K562 (cell line): ENCODE data around the gene A4GNT. TPM values are rescaled to one million over a fixed set of nuclear protein-coding genes. Genes with fewer than 3 reads are reported as not detected.

Experiments used
- ATAC-seq: fragments of 200-7000 bp; cut with Tn5 transposase; 3 replicates; pipeline ENCODE4 v1.9.1; 2020; ENCODE audit warnings: moderate library complexity
- BruUV-seq: library from RNA; stranded (reverse); fragments of 400-500 nt; replicated peaks from 2 replicates; lab custom pipeline; 2021; lab: Mats Ljungman, UMichigan
- CTCF ChIA-PET: fragments of 300-600 bp; formaldehyde crosslinking; extraction: SDS; loops from one replicate; lab custom pipeline; 2021; ENCODE audit warnings: low intra/inter-chr PET ratio; lab: Yijun Ruan, JAX
- POLR2A ChIA-PET: fragments of 300-600, 350-650 bp; sonication (Branson Sonifier 250); formaldehyde crosslinking; extraction: SDS; loops from one replicate; lab custom pipeline; 2021; ENCODE audit warnings: antibody characterized with exemption, inconsistent platforms; lab: Yijun Ruan, JAX
- DNase-seq, 4 experiments: peaks; one replicate each; pipeline versions ENCODE4 v3.0.0 to v3.0.0-alpha.2; 2011 to 2018; ENCODE audit warnings: low spot score in 3 of 4, mixed read lengths in 3 of 4; ENCODE audit errors: extremely low read depth in 1 of 4
- FAIRE-seq: peaks from 2 replicates; lab custom pipeline; 2011; peaks lifted over from hg19 to GRCh38; lab: Jason Lieb, UNC
- H2AFZ ChIP-seq: 2 replicates; pipeline ENCODE4 v1.6.0; 2011; ENCODE audit warnings: low read depth, low read length, control low read depth, inconsistent platforms
- H3K27ac ChIP-seq: fragments of 200-600 bp; 3 replicates; pipeline ENCODE4 v1.8.0; 2011; ENCODE audit warnings: low read depth, mild to moderate bottlenecking, control low read depth, inconsistent platforms, low read length, moderate library complexity, mixed read lengths; ENCODE audit errors: extremely low read depth
- H3K27me3 ChIP-seq, 2 experiments: fragments of 300-600 bp in 1 of 2; 2 replicates in 1 of 2; 3 replicates in 1 of 2; pipeline versions ENCODE4 v1.6.0 to v1.8.0; 2011; ENCODE audit warnings: inconsistent platforms in 2 of 2, low read length in 2 of 2, mild to moderate bottlenecking in 1 of 2, mixed read lengths in 1 of 2, moderate library complexity in 1 of 2; ENCODE audit not compliant: control insufficient read depth in 2 of 2, insufficient read depth in 2 of 2
- H3K36me3 ChIP-seq: fragments of 300-600 bp; 3 replicates; pipeline ENCODE4 v1.8.0; 2011; ENCODE audit warnings: mild to moderate bottlenecking, low read length, inconsistent platforms; ENCODE audit not compliant: control insufficient read depth, insufficient read depth
- H3K4me1 ChIP-seq, 2 experiments: fragments of 200-600 bp in 1 of 2; replicated peaks in 1 of 2; 2 replicates in 1 of 2; 3 replicates in 1 of 2; pipeline versions ENCODE4 v1.5.1 to v1.8.0; 2011; ENCODE audit warnings: inconsistent platforms in 2 of 2, low read length in 2 of 2, mild to moderate bottlenecking in 1 of 2, mixed read lengths in 1 of 2, moderate library complexity in 1 of 2; ENCODE audit not compliant: control insufficient read depth in 2 of 2, insufficient read depth in 2 of 2
- H3K4me2 ChIP-seq: 2 replicates; pipeline ENCODE4 v1.6.1; 2011; ENCODE audit warnings: low read length, control low read depth, inconsistent platforms, mixed read lengths; ENCODE audit not compliant: insufficient read depth
- H3K4me3 ChIP-seq: fragments of 200-600 bp; sonication (generic), shearing (Covaris generic); 2 replicates; pipeline ENCODE4 v1.5.1; 2016; ENCODE audit warnings: control low read depth, inconsistent platforms
- H3K79me2 ChIP-seq: fragments of 200-600 bp; 3 replicates; pipeline ENCODE4 v1.8.0; 2011; ENCODE audit warnings: low read length, inconsistent platforms; ENCODE audit not compliant: control insufficient read depth, insufficient read depth
- H3K9ac ChIP-seq, 2 experiments: 2 replicates each; pipeline versions ENCODE4 v1.6.0 to v1.6.1; 2011; ENCODE audit warnings: low read depth in 2 of 2, low read length in 2 of 2, control low read depth in 1 of 2, inconsistent platforms in 1 of 2, mild to moderate bottlenecking in 1 of 2, mixed read lengths in 1 of 2; ENCODE audit not compliant: insufficient read depth in 1 of 2
- H3K9me1 ChIP-seq: one replicate; pipeline ENCODE4 v1.6.0; 2011; ENCODE audit warnings: inconsistent platforms, mild to moderate bottlenecking, low read length, moderate library complexity; ENCODE audit not compliant: control insufficient read depth, insufficient read depth
- H3K9me3 ChIP-seq: replicated peaks from 2 replicates; pipeline ENCODE4 v1.5.1; 2011; ENCODE audit warnings: low read depth, low read length, inconsistent platforms; ENCODE audit not compliant: control insufficient read depth, insufficient read depth
- H4K20me1 ChIP-seq: replicated peaks from 2 replicates; pipeline ENCODE4 v1.6.1; 2011; ENCODE audit warnings: low read length, inconsistent platforms, mixed read lengths; ENCODE audit not compliant: control insufficient read depth, insufficient read depth
- CBFA2T2 ChIP-seq: fragments of 450-650 bp; conservative IDR thresholded peaks from 2 replicates; pipeline ENCODE4 v1.6.1; 2017; ENCODE audit warnings: mild to moderate bottlenecking
- CTBP1 ChIP-seq: fragments of 450-650 bp; IDR thresholded peaks from 2 replicates; pipeline ENCODE4 v1.6.1; 2016; ENCODE audit warnings: borderline replicate concordance
- DDX20 ChIP-seq: fragments of 450-650 bp; IDR thresholded peaks from 2 replicates; pipeline ENCODE4 v1.6.1; 2016; ENCODE audit warnings: missing genetic modification characterization, low read depth, mild to moderate bottlenecking, missing compliant biosample characterization, moderate library complexity
- EZH2 ChIP-seq: IDR thresholded peaks from 2 replicates; pipeline ENCODE4 v1.6.1; 2012; ENCODE audit warnings: low read depth, mild to moderate bottlenecking, inconsistent platforms, low read length, borderline replicate concordance
- NFIX ChIP-seq: fragments of 250-450 bp; sonication (Bioruptor Pico); IDR thresholded peaks from 2 replicates; pipeline ENCODE4 v1.4.0; 2020; ENCODE audit warnings: low read depth, mild to moderate bottlenecking, moderate library complexity
- NONO ChIP-seq, 2 experiments: fragments of 200-400 bp in 1 of 2; fragments of 450-650 bp in 1 of 2; formaldehyde crosslinking in 1 of 2; IDR thresholded peaks; 2 replicates each; pipeline ENCODE4 v1.6.1; 2017; ENCODE audit warnings: low read depth in 2 of 2, mild to moderate bottlenecking in 2 of 2, moderate library complexity in 2 of 2, low read length in 1 of 2
- ZSCAN32 ChIP-seq: fragments of 450-650 bp; formaldehyde crosslinking; IDR thresholded peaks from 2 replicates; pipeline ENCODE4 v1.4.0; 2020; ENCODE audit warnings: mild to moderate bottlenecking, moderate library complexity
- in situ Hi-C: fragments of 300-500 bp; cut with MboI; formaldehyde crosslinking; loops from 4 replicates; pipeline ENCODE4 v1.15.0; 2018; ENCODE audit warnings: inconsistent platforms, mixed read lengths
- intact Hi-C: fragments of 100-400 bp; cut with micrococcal nuclease; formaldehyde crosslinking; loops from 2 replicates; pipeline ENCODE4 v1.14.2; 2022
- polyA plus RNA-seq, 8 experiments: library from polyadenylated mRNA; depleted of rRNA in 4 of 8; stranded (reverse) in 5 of 8; unstranded in 3 of 8; fragments of >200 nt; fragmentation: Nextera tagmentation in 2 of 8; fragmentation: Illumina TruSeq in 1 of 8; extraction: Ambion mirVana in 2 of 8; extraction: Trizol in 1 of 8; gene quantifications; 2 replicates each; pipeline versions ENCODE4 v1.2.1 to v1.2.3, GENCODE V29; 2011 to 2014; ENCODE audit warnings: inconsistent platforms in 1 of 8, missing spikeins in 1 of 8
- total RNA-seq, 7 experiments: library from RNA; depleted of rRNA in 6 of 7; stranded (reverse); fragments of >200 nt in 6 of 7; fragmentation: Illumina TruSeq in 2 of 7; extraction: Trizol in 2 of 7; gene quantifications; 2 replicates each; pipeline versions ENCODE4 v1.2.1 to v1.2.3, GENCODE V29; 2011 to 2021; ENCODE audit warnings: low replicate concordance in 1 of 7
- TF ChIP-seq, protein P1 (sequence below): IDR thresholded peaks from 2 replicates; pipeline ENCODE4 v1.6.1; 2011; ENCODE audit not compliant: insufficient read length; ENCODE audit errors: extremely low read depth
- TF ChIP-seq, protein P2 (sequence below): fragments of 250-450 bp; sonication (Bioruptor Pico); IDR thresholded peaks from 2 replicates; pipeline ENCODE4 v1.4.0; 2020; ENCODE audit warnings: borderline replicate concordance
- TF ChIP-seq, protein P3 (sequence below): fragments of 450-650 bp; formaldehyde crosslinking; IDR thresholded peaks from 2 replicates; pipeline ENCODE4 v1.4.0; 2020; ENCODE audit warnings: mild to moderate bottlenecking, moderate library complexity
- TF ChIP-seq, protein P4 (sequence below): IDR thresholded peaks from 2 replicates; pipeline ENCODE4 v1.6.1; 2011; ENCODE audit warnings: borderline replicate concordance, low read depth, mild to moderate bottlenecking, moderate library complexity, low read length; ENCODE audit not compliant: insufficient read depth, poor library complexity, severe bottlenecking

The A4GNT gene
- total and polyA plus RNA-seq, 9 of the 15 experiments (the other 6 are each of a cell fraction or from before 2014, with no cell fraction given): not detected

DNA sequence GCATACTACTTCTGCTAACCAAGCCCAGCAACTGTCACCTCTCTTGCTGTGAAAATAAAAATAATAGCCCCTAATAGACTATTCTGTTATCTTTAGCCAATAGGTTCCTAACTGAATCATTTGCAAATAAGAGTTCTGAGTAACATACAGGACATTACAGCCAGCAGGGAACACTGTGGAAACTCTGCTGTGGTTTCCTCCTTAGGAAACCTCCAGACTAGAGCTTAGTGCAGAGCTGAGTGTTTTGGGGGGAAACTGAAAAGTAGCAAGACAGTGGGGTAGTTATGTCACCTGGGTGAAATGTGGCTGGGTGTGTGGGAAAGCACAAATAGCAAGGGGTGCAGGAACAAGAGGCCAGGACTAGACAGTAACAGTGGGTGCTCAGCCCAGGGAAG is 49.2 kb downstream of the A4GNT start:
- ATAC-seq (no peak), DNase-seq (no peak), FAIRE-seq (no peak)
- no peak overlapping the region for H3K4me3 ChIP-seq
- intact Hi-C loops: no loop called here
- no peaks in the 10 kb centered on the region for H3K79me2 ChIP-seq
- no peaks in the 10 kb centered on the region for H3K4me1 ChIP-seq
- peaks cover 0 to 12% of the 10 kb centered on the region in 2 experiments; a peak in 2 of 5 replicates for H3K27me3 ChIP-seq
- no peak overlapping the region for H3K27ac ChIP-seq
- no peak overlapping the region for H3K4me2 ChIP-seq
- TF ChIP-seq ZSCAN32 (no peak), NFIX (CRISPR knock-in tag) (no peak), DDX20 (tag) (no peak), NONO (IDR thresholded peaks at IDR 0.05; ENCODE audit: low read depth in 2 of 2, low read length in 1 of 2) (no peak), EZH2 (no peak), CBFA2T2 (no peak), CTBP1 (no peak)
- TF ChIP-seq, protein P1, sequence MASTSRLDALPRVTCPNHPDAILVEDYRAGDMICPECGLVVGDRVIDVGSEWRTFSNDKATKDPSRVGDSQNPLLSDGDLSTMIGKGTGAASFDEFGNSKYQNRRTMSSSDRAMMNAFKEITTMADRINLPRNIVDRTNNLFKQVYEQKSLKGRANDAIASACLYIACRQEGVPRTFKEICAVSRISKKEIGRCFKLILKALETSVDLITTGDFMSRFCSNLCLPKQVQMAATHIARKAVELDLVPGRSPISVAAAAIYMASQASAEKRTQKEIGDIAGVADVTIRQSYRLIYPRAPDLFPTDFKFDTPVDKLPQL: no peak
- TF ChIP-seq, protein P2, sequence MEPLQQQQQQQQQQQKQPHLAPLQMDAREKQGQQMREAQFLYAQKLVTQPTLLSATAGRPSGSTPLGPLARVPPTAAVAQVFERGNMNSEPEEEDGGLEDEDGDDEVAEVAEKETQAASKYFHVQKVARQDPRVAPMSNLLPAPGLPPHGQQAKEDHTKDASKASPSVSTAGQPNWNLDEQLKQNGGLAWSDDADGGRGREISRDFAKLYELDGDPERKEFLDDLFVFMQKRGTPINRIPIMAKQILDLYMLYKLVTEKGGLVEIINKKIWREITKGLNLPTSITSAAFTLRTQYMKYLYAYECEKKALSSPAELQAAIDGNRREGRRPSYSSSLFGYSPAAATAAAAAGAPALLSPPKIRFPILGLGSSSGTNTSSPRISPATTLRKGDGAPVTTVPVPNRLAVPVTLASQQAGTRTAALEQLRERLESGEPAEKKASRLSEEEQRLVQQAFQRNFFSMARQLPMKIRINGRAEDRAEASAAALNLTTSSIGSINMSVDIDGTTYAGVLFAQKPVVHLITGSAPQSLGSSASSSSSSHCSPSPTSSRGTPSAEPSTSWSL (CRISPR knock-in tag): no peak
- TF ChIP-seq, protein P3, sequence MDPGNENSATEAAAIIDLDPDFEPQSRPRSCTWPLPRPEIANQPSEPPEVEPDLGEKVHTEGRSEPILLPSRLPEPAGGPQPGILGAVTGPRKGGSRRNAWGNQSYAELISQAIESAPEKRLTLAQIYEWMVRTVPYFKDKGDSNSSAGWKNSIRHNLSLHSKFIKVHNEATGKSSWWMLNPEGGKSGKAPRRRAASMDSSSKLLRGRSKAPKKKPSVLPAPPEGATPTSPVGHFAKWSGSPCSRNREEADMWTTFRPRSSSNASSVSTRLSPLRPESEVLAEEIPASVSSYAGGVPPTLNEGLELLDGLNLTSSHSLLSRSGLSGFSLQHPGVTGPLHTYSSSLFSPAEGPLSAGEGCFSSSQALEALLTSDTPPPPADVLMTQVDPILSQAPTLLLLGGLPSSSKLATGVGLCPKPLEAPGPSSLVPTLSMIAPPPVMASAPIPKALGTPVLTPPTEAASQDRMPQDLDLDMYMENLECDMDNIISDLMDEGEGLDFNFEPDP (CRISPR knock-in tag): no peak
- TF ChIP-seq, protein P4, sequence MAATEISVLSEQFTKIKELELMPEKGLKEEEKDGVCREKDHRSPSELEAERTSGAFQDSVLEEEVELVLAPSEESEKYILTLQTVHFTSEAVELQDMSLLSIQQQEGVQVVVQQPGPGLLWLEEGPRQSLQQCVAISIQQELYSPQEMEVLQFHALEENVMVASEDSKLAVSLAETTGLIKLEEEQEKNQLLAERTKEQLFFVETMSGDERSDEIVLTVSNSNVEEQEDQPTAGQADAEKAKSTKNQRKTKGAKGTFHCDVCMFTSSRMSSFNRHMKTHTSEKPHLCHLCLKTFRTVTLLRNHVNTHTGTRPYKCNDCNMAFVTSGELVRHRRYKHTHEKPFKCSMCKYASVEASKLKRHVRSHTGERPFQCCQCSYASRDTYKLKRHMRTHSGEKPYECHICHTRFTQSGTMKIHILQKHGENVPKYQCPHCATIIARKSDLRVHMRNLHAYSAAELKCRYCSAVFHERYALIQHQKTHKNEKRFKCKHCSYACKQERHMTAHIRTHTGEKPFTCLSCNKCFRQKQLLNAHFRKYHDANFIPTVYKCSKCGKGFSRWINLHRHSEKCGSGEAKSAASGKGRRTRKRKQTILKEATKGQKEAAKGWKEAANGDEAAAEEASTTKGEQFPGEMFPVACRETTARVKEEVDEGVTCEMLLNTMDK: no peak
- in situ Hi-C loops: no loop called here
- H3K9ac ChIP-seq: no peak overlapping the region
- no TSS peak for BruUV-seq
- ChIA-PET CTCF (no interaction called here), POLR2A (interaction anchor here (0.6 kb wide), 1 partner anchor 48 kb away, joined by 3 read pairs; no protein-coding TSS in a partner anchor)
- H2AFZ ChIP-seq: no peak overlapping the region
- no peaks in the 10 kb centered on the region; the same call in 1 of the 2 replicates for H4K20me1 ChIP-seq
- no peaks in the 10 kb centered on the region for H3K9me1 ChIP-seq
- no peaks in the 10 kb centered on the region for H3K36me3 ChIP-seq
- no peaks in the 10 kb centered on the region for H3K9me3 ChIP-seq
